GM13976 (cell line): ENCODE data around the gene PRIMA1.

ENCODE experiments used
- DNase-seq: peaks from one replicate; pipeline ENCODE4 v3.0.0; 2012; ENCODE audit warnings: low spot score
- CTCF ChIP-seq: IDR thresholded peaks from 2 replicates; pipeline ENCODE4 v1.5.1; 2012; ENCODE audit warnings: borderline replicate concordance, mild to moderate bottlenecking; ENCODE audit not compliant: insufficient read depth; ENCODE audit errors: extremely low read depth, missing control alignments, control extremely low read depth
- in situ Hi-C: fragments of 300-500 bp; cut with MboI; formaldehyde crosslinking; loops from one replicate; pipeline ENCODE4 v1.12.0; 2022; ENCODE audit warnings: low sequenced_read_pairs, mixed read lengths, inconsistent platforms; ENCODE audit not compliant: unreplicated experiment

PRIMA1 gene

GRCh38 chr14:93716002-93716745 lies 72.1 kb downstream of the PRIMA1 start:
- in situ Hi-C loops, result no loop called here
- TF ChIP-seq CTCF, result no peak
- DNase-seq, result peak; percentile 29

GRCh38 chr14:93715279-93715927 lies 72.9 kb downstream of the PRIMA1 start:
- peak; percentile 23 for DNase-seq

GRCh38 chr14:93714605-93715004 lies 73.7 kb downstream of the PRIMA1 start:
- no peak for TF ChIP-seq CTCF
- in situ Hi-C loops, result no loop called here
- DNase-seq, result no peak

More at GRCh38 chr14:93715279-93715927, 72.9 kb downstream of the PRIMA1 start:
- no peak for TF ChIP-seq CTCF
- in situ Hi-C loops, result no loop called here

DNA sequence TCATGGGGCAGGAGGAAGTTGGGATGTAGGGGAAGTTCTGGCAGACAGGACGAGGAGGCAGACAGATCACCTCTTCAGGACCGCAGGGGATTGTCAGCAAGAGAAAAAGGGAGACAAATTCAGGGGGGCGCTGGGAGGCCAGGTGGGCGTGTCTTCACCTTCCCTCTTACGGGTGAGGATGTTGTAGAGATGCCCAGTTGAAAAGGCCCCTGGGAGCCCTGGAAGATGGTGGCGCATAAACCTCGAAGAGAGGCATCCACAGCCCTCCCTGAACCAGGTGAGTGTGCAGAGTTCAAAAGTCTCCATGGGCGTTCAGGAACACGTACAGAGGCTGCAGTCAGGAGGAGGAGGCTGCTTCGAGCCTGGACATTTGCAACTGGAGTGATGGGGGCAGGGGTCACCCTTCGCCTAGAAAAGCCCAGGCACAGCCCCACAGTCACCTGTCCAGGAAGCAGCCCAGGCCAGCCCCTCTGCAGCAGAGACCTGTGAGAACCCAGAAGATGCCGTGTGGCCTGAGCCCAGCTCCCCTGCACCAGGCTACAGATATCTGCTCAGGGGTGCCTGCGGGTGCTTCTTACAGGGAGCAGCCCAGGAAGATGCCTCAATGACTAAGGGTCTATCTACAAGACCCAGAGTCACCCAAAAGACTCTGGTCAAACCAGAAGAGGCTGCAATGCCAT lies 74.4 kb downstream of the PRIMA1 start:
- peak; percentile 19 for DNase-seq
- in situ Hi-C loops, result no loop called here
- TF ChIP-seq CTCF, result no peak

DNA sequence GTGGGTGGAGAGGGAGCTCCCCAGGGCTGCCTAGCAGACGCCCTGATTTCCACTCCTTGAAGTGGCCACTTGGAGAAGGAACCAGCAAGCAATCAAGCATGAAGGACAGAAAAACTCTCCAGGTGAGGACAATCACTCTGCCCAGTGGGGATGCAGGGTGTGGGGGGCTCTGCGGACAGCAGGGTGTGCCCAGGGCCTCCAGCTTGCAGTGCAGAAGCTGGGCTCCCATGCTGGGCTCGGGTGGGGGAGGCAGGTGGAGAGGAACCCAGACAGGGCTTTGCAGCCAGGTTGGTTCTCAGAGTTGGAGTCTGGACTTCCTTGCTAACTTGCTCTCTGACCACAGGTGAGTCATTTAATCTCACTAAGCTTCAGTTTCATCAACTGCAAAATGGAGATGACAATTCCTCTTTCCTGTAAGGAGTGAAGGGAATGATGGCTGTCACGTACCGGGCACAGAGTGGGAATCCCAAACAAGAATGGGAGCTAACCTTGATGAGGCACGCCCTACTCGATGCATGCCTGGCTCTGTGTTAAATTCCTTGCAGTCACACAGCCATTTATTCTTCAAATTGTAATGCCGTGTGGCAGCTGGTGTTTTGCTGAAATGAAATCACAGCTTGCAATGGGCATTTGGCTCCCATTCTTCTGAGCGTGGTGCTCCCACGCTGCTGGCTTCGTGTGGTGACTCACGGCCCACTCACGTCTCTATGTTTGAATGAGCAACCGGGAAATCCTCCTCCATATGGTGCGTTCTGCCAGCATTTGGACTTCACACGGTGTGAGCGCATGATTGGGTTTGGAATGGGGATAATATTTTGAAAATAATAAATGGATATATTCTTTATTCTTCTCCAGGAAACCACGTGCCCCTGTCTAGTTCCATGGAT lies 75.2 kb downstream of the PRIMA1 start:
- in situ Hi-C loops, result no loop called here
- no peak for TF ChIP-seq CTCF
- DNase-seq, result no peak
